ENCODE data around the gene CACNA1I.

Gene CACNA1I

DNA sequence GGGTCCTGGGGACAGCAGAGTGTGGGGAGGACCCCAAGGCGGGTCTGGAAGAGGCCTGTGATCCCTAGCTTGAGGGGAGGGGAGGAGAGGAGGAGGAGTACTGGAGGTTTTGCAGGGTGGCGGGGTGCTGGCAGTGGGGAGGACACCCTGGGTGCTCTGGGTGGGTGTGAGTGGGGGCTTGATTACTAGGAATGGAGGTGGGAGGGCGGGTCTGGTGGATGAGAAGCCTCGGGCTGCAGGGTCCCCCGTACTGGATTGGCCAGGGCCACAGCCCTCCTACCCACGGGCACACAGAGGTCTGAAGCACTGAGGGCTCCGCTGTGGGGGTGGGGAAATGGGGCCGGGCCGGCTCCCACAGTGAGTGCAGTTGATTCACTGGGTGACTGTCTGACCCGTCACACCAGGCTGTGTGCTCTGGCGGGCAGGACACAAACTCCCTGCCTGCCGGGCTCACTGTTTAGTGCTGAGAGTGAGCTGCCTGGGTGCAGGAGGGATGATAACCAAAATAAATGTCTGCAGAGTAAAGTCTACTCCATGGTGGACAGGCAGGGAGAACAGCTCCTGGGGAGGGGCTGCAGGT is 114.2 kb downstream of the CACNA1I start:
- no peak for TF ChIP-seq CTCF (IDR thresholded peaks at IDR 0.05; ENCODE audit: extremely low read depth, missing control alignments)
- DNase-seq (ENCODE audit: low spot score) = no peak

DNA sequence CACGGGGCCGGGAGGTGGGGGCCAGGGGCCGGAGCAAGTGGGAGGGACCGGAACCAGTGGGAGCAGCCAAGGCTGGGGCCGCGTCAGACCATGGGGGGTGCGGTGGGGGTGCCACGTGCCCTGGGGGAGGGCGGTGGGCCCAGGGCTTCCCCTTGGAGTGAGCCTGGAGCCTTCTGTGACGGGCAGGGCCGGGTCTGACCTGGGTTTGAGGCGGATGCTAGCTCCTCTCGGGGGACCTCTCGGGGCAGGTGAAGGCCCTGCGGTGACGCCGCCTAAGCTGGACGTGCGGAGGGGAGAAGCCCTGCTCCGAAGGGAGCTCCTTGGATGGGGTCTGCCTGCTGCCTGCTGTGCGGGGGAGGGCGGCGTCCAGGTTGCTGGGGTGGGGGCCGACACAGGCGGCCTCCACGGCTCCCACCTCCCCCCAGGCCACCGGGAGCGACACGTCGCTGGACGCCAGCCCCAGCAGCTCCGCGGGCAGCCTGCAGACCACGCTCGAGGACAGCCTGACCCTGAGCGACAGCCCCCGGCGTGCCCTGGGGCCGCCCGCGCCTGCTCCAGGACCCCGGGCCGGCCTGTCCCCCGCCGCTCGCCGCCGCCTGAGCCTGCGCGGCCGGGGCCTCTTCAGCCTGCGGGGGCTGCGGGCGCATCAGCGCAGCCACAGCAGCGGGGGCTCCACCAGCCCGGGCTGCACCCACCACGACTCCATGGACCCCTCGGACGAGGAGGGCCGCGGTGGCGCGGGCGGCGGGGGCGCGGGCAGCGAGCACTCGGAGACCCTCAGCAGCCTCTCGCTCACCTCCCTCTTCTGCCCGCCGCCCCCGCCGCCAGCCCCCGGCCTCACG is 115.0 kb downstream of the CACNA1I start:
- DNase-seq (ENCODE audit: low spot score) = no peak
- TF ChIP-seq CTCF (IDR thresholded peaks at IDR 0.05; ENCODE audit: extremely low read depth, missing control alignments) = no peak

GRCh38 chr22:39686178-39686620 is 115.6 kb downstream of the CACNA1I start:
- DNase-seq (ENCODE audit: low spot score) = no peak
- no peak for TF ChIP-seq CTCF (IDR thresholded peaks at IDR 0.05; ENCODE audit: extremely low read depth, missing control alignments)

DNA sequence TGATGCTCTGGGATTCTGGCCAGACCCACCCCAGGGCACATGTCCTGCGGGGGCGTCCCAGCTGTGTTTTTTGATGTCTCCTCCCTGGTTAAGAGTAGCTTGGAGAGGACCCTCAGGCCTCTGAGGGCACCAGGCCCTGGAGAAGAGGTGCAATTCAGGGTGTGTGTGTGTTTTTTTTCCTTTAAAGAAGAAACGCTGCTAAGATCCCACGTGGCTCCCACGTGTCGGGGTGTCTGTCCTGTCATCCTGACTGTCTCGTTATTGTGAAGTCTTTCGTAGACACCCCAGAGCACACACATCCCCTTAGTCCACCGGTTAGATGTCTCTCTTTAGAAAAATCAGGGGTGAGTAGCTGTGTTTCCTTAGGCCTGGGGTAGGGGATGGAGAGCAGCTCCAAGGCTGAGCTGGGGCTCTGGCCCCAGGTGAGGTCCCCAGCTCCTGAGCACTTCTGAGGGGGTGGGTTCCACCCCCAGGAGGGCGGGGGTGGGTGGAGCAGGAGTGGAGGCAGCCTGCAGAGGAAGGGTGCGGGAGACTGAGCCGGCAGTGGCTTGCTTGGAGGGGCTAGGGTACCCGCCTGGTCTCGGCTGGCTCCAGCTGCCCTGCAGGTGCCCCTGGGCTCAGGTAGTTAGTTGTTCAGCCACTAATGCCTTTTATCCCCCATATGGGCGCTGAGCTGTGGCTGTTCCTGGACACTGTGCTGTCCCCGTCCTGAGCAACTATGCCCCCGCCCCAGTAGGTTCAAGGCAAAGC is 116.4 kb downstream of the CACNA1I start:
- DNase-seq (ENCODE audit: low spot score) = no peak
- TF ChIP-seq CTCF (IDR thresholded peaks at IDR 0.05; ENCODE audit: extremely low read depth, missing control alignments) = no peak

GRCh38 chr22:39688186-39688785 is 117.7 kb downstream of the CACNA1I start:
- no peak for DNase-seq (ENCODE audit: low spot score)
- no peak for TF ChIP-seq CTCF (IDR thresholded peaks at IDR 0.05; ENCODE audit: extremely low read depth, missing control alignments)

DNA sequence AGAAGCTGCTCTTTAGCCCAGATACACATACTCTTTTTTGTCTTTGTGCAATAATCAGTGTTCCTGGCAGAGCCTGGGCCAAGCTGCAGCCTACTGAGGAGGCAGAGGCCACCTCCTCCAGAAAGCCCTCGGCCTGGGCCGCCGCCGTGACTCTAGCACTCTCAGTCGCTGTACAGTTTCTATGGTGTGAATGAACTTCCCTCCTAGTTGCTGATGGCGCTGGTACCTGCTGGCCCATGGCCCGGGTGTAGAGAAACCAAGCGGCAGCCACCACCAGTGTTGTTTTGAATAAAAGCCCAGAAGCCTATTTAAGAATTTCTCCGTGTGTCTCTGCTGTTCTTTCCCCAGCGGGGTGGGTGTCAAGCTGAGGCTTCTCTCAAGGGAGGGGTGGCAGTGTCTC is 118.9 kb downstream of the CACNA1I start:
- no peak for DNase-seq (ENCODE audit: low spot score)
- no peak for TF ChIP-seq CTCF (IDR thresholded peaks at IDR 0.05; ENCODE audit: extremely low read depth, missing control alignments)

Measured in GM20000 (cell line).